C4-2B (cell line): ENCODE measurements around the gene TBXA2R.

Experiments used
- ZFX ChIP-seq: fragments of 450-650 bp; IDR thresholded peaks from 2 replicates; pipeline ENCODE4 v1.6.1; 2017
- TF ChIP-seq, protein P1 (sequence below): fragments of 450-650 bp; conservative IDR thresholded peaks from 2 replicates; pipeline ENCODE4 v1.5.1; 2017; ENCODE audit warnings: mild to moderate bottlenecking

DNA sequence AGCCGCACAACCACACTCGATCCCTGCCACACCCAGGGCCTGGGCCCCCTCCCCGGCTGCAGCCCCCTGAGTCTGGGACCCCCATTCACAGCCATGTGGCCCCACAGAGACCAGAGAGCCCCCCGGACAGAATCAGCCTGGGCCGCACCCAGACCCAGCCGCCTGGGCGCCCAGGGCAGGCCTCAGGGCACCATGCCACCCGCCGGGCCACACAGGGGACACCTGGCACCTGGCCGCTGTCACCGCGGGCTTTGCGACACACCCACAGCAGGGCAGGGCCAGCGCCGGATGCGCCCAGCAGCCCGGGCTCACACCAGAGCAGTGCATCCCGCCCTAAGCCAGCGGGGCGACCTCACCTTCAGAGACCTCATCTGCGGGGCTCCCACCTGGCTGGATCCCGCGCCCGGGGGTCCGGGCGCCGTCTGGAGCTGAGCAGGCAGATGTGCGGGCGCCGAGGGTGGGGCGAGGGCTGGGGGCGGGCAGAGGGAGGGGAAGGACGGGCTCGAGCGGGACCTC lies 443 bp downstream of the TBXA2R start:
- TF ChIP-seq, protein P1, sequence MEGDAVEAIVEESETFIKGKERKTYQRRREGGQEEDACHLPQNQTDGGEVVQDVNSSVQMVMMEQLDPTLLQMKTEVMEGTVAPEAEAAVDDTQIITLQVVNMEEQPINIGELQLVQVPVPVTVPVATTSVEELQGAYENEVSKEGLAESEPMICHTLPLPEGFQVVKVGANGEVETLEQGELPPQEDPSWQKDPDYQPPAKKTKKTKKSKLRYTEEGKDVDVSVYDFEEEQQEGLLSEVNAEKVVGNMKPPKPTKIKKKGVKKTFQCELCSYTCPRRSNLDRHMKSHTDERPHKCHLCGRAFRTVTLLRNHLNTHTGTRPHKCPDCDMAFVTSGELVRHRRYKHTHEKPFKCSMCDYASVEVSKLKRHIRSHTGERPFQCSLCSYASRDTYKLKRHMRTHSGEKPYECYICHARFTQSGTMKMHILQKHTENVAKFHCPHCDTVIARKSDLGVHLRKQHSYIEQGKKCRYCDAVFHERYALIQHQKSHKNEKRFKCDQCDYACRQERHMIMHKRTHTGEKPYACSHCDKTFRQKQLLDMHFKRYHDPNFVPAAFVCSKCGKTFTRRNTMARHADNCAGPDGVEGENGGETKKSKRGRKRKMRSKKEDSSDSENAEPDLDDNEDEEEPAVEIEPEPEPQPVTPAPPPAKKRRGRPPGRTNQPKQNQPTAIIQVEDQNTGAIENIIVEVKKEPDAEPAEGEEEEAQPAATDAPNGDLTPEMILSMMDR = no peak
- no peak for TF ChIP-seq ZFX
